Omental fat pad (tissue), 4 donors: Measurements from ENCODE around the gene NSG1. TPM values are rescaled to one million over a fixed set of nuclear protein-coding genes. Genes with fewer than 3 reads are reported as not detected.

Experiments
- ATAC-seq: fragments of 150-250 bp; one replicate; pipeline ENCODE4 v1.9.1; 2016; ENCODE audit warnings: mild to moderate bottlenecking, moderate library complexity; ENCODE audit not compliant: low FRiP score
- DNase-seq: peaks from one replicate; pipeline ENCODE4 v3.0.0-alpha.2; 2019; ENCODE audit warnings: low spot score
- CTCF ChIP-seq, 3 donors: fragments of 450-650 bp; IDR thresholded peaks; one replicate each; pipeline ENCODE4 v1.5.1; 2016 to 2017; ENCODE audit warnings: antibody characterized with exemption in 3 of 3, mild to moderate bottlenecking in 3 of 3, moderate library complexity in 2 of 3
- total RNA-seq, 4 donors: library from RNA; depleted of rRNA; stranded (reverse); fragments of >200 nt; gene quantifications; one replicate each; pipeline ENCODE4 v1.1.0, GENCODE V29; 2016

NSG1 gene
- total RNA-seq, result 10 to 100 TPM in 1 of 4 donors, 1 to 10 TPM in 3; 1.6 to 15.3 (median 6.3) TPM

- TF ChIP-seq CTCF (IDR thresholded peaks at IDR 0.05), result no peak
- ATAC-seq (peak; percentile 67), DNase-seq (no peak)
These were observed at the start of gene NSG1 for GRCh38 chr4:4386736-4387392. NSG1 (plus strand) TSS chr4:4387102; CDS start chr4:4387630, 528 bp downstream.

GRCh38 chr4:4338210-4339001 is 48.5 kb upstream of the NSG1 start:
- no peak for TF ChIP-seq CTCF (IDR thresholded peaks at IDR 0.05)
- DNase-seq, result no peak
- ATAC-seq, result peak; percentile 13

GRCh38 chr4:4339504-4340085 is 47.3 kb upstream of the NSG1 start:
- no peak for ATAC-seq
- TF ChIP-seq CTCF (IDR thresholded peaks at IDR 0.05), result no peak
- DNase-seq, result no peak

- TF ChIP-seq CTCF (IDR thresholded peaks at IDR 0.05), result no peak
- DNase-seq (no peak), ATAC-seq (no peak)
These were observed 44.8 kb upstream of the NSG1 start for GRCh38 chr4:4341861-4342650.

GRCh38 chr4:4343038-4343437 is 43.9 kb upstream of the NSG1 start:
- DNase-seq (no peak), ATAC-seq (no peak)
- no peak for TF ChIP-seq CTCF (IDR thresholded peaks at IDR 0.05)

- ATAC-seq (no peak), DNase-seq (no peak)
- no peak for TF ChIP-seq CTCF (IDR thresholded peaks at IDR 0.05)
These were observed 41.9 kb upstream of the NSG1 start for GRCh38 chr4:4344915-4345527.
